Endometrial microvascular endothelial cells (primary cell): ENCODE data around the gene IFT57. TPM values are rescaled to one million over a fixed set of nuclear protein-coding genes. Genes with fewer than 3 reads are reported as not detected.

ENCODE experiments used
- in situ Hi-C: cut with HindIII; loops from 2 replicates; pipeline ENCODE4 v1.10.0; 2017; ENCODE audit warnings: low sequenced_read_pairs, low pct_unique_long_range_greater_than_20kb; ENCODE audit errors: inconsistent ontology term
- total RNA-seq: library from RNA; depleted of rRNA; stranded (reverse); fragments of >200 nt; gene quantifications from one replicate; pipeline ENCODE4 v1.2.3, GENCODE V29; 2015; ENCODE audit errors: inconsistent ontology term

The IFT57 gene
- total RNA-seq, 1 donor from 2014 or later: 19.3 TPM

DNA sequence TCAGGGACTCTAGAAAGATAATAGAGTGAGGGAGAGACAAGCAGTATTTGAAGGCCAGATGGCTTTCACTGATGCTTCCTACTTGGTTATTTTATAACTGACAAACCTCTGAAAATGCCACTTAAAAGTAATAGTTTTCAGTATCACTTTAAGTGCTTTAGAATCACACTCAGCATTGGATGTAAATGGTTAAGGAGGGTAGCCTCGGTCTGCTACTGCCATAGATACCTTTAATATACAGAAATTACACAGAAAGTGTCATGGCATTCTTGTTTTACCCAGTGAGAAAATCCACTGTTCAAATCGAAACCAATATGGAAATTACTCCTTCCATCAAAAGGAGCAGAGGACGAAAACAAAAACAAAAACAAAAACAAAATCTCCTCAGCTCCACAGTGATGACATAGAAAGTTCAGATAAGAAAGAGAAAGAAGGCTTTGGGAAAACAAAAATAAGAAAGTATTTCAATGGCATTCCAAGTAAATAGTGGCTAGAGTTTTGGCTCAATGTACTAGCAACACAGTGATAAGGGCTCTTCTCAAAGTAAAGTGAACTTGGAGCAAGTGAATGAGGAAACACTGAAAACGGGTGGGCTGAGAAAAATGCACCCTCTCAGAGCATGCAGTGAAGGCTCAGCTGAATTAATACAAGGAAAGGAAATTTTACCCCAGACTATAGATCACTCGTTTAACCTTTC is 88.2 kb downstream of the IFT57 start:
- in situ Hi-C loops: no loop called here

DNA sequence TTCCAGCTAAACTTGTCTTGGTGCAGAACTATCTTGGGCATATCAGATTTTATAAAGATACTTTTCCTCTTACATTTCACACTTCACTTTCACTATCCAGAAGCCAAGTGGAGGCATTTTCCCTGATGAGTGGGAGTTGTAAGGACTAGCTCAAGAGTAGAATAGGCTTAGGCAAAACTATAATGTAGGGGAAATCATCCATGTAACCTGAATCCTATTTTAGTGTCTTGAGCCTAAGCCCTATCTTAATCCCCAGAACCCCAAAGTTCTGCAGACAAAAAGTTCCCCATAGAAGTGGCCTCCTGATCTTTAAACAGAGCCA is 89.2 kb downstream of the IFT57 start:
- in situ Hi-C loops: no loop called here

DNA sequence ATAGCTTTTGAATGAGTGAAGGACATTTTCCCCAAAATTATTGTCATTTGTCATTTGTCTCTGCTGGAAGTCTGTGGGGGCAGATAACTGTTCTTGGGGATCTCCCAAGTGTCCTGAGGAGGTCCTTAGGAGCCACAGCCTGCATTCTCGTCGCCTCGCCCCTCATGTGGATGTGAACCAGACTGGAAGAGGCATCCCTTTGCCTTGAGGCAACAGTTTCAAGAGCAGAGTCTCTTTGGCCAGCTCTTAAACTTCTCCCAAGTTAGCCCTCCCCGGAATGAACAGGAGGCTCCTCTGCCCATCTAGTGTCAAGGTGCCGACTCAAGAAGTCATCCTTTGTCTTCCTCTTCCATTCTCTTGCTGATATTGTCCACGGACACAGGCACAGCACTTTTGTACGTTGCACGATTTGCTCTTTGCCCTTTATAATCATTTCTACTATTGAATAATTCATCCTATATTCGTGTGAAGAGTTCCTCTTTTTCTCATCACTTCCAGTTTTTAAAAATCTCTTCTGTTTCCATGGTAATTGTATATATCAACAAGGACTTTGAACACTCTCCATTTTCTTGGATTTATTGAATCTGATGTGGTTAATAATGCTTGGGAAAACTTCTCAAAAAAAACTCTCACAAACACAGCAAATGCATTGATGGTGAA is 90.6 kb downstream of the IFT57 start:
- in situ Hi-C loops: no loop called here

DNA sequence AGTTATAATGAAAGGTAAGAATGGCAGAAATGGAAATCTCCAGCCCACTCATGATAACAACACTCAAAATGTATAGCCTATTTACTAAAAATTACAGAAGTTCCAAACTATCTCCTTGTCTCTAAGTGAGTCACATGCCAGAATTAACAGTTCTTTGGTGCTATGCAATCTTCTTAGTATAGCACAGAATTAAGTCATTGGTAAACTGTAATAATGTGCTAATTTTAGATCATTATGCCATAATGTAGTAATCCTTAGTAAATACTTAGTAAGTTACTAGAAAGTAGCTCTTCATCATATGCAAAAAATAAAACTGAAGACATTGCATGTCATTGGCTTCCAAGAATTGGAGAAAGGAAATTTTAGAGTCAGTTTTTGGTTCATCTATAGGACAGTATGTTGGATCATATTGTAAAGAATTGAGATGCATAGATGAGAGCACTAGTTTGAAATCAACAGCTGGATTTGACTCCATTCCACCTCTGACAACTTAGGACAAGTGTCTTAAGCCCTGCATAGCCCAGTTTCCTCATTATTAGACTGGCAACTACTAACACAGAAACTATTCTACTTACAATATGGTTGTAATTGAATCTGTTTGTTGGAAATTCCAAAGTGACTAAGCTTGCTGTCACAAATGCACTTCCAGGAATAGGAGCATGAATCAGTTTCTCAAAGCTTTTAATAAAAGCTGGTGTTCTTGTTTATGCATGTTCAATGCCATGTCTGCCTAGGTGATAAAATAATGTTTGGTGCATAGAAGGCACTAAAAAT is 91.3 kb downstream of the IFT57 start:
- in situ Hi-C loops: no loop called here

DNA sequence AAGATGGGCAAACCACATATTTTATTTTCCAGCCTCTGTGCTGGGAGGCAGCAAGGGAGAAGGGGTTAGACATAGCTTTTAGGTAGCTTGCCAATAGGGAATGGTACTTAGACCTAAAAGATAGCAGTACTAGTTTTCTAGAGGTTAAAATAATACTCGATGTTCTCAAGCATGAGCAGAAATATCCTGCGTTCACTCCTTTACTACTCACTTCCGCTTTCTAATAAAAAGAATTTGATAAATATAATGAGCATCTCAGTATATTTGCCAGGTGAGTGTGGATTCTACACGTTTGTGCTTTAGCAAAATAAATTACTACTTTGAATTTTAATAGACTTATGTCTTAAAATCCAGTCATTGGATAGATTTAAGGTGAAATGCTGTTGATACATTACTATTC is 92.0 kb downstream of the IFT57 start:
- in situ Hi-C loops: no loop called here

DNA sequence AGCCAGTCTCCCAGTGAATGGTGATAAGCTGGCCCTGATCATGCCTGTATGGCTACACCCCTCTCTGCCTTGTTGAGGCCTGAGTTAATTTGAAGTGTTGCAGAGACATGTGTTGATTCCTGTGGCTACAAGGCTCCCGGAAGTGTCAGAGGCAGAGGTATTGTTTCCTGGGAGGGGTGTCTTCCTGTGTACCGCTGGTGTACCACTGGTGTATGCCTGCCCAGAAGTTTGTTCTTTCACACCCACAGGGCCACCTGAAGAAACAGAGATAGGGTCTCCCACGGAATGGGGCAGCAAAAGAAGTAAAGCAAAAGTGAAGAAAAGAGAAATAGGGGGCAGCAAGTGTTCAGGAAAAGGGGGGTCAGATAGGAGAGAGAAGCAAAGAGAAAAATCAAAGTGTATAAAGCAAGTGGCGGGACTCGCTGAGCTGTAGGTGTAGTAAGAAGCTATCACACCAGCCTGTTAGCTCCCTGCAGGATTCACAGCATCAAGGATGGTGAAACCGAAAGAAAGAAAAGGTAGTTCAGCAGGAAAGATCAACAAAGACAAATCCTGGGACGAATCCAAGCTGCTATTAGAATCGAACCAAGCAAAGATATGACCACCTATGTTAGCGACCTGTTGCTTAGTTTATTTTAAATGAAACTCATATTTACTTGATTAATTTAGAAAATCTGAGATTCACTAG is 94.8 kb downstream of the IFT57 start:
- in situ Hi-C loops: no loop called here

DNA sequence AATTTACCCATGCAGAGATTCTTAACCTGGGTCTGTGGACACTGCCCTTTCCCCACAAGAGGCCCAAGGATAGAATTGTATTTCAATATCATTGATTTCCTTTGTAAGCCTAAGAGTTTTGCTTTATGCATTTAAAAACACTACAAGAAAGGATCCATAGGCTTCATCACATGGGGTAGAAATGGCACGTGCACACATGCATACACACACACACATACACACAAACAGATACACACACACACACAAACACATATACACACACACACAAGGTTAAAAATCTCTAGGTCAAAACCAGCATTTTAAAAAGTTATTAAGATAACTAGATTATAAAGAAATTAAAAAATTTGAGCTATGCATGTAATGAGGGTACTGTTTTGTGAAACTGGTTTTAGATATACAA is 95.9 kb downstream of the IFT57 start:
- in situ Hi-C loops: no loop called here

DNA sequence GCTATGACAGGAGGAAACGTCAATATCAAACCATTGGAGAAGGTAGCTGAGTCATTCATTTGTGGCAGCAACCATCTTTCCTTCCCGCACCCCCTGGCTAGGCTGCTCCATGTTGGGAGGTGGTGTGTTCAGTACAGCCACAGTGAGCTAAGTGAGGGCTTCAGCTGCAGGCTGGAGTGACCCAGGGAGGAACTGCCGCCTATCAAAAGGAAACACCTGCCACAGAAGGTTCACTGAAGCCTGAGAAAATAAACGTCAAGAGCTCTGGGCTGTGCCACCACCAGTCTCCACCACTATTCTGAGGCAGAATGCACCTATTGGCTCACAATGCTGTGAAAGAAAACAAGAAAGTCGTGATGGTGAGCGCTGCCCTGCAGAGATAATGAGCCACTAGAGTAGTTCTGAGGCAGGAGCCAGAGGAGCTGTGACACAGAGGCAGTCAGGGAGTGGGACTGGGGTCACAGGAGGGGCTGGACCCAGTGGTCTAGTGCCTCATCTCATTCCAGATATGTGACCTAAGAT is 96.6 kb downstream of the IFT57 start:
- in situ Hi-C loops: no loop called here

DNA sequence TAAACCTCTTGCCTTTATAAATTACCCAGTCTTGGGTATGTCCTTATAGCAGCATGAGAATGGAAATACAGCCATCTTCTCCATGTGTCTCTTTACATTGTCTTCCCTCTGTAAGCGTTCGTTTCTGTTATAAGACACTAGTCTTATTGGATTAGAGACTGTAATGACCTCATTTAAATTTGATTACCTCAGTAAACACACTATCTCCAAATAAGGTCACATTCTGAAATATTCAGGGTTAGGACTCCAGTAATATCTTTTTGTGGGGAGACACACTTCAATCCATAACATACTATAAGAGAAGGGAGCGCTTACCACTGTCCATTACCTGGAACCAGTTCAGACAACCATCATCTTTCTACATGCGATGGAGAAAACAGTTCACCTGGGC is 97.1 kb downstream of the IFT57 start:
- in situ Hi-C loops: no loop called here

DNA sequence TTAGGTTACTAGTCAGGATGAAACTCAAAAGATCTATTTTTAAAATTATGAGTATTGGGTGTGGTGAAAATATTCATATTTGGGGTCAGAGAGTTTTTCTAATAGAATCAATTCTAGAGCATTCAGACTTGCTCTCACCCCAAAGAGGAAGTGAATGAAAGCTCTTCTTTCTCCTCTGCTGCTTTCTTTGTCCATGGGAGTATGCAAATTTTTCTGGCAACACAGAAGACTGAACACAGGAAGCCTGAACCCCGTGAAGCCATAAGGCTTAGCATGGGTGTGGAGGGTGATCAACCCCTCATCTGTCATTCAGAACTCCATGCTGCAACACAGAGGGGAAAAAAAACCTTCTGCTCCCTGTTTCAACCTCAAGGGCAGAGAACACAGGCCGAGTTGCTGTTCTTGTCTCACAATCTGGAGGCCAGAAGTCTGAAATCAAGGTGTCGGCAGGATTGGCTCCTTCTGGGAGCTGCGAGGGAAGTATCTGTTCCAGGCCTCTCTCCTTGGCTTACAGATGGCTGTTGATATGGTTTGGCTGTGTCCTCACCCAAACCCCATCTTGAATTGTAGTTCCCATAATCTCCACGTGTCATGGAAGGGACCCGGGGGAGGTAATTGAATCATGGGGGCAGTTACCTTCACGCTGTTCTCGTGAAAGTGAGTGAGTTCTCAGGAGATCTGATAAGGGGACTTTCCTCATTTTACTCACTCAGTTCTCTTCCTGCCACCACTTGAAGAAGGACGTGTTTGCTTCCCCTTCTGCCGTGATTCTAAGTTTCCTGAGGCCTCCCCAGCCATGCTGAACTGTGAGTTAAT is 97.7 kb downstream of the IFT57 start:
- in situ Hi-C loops: no loop called here

DNA sequence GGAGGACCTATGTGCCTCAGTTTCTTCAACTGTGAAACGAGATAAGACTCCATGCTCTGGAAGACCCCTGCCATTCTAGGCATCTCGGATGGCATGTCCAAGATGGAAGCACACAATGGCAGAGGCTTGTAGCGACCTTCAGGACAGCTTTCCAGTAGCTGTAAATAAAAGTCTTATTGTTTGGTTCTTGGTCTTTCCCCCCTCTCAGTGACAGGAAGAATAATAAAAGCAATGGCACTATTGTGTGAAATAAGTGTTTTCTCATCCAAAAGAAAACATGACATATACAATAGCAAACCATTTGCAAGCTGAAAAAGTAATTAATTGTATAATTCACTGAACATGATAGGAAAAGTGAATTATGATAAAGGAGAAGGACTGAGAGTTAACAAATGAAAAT is 98.9 kb downstream of the IFT57 start:
- in situ Hi-C loops: no loop called here

DNA sequence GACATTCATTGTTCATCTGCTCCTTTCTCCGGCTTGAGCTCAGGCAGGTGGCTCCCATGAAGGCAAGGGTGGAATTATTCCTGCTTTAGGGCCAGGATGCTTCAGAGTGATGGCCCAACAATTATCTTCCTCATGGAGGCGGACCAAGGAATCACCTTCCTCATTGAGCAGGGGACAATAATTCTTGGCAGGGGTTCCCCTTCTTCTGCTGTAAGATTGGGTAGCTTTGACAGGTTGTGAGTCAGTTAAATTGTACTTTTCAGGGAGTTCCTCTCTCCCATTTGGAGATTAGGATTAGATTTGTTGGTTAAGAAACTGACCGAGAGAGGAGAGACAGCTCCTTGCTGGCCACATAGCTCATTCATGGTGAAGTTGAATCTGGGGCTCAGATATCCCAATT is 99.9 kb downstream of the IFT57 start:
- in situ Hi-C loops: no loop called here

DNA sequence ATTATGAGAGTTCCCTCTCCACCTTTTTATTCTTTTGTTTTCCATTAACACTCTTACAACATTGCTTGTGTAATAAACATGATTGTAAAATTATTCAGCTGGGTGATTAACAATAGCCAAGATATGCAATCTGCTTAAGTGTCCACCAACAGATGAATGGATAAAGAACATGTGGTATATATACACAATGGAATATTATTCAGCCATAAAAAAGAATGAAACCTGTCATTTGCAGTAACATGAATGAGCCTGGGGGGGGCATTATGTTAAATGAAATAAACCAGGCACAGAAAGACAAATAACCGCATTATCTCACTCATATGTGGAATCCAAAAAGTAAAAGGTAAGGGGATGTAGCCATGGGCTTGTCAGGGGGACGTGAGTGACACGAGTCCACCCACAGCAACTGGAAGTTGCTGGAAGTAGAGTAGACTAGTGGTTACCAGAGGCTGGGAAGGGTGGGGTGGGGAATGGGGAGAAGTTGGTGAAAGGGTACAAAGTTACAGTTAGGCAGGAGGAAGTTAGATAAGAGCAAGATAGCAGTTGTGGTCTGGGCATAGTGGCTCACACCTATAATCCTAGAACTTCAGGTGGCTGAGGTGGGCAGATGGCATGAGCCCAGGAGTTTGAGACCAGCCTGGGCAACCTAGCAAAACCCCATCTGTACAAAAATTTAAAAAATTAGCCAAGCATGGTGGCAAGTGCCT is 102.7 kb downstream of the IFT57 start:
- in situ Hi-C loops: no loop called here

DNA sequence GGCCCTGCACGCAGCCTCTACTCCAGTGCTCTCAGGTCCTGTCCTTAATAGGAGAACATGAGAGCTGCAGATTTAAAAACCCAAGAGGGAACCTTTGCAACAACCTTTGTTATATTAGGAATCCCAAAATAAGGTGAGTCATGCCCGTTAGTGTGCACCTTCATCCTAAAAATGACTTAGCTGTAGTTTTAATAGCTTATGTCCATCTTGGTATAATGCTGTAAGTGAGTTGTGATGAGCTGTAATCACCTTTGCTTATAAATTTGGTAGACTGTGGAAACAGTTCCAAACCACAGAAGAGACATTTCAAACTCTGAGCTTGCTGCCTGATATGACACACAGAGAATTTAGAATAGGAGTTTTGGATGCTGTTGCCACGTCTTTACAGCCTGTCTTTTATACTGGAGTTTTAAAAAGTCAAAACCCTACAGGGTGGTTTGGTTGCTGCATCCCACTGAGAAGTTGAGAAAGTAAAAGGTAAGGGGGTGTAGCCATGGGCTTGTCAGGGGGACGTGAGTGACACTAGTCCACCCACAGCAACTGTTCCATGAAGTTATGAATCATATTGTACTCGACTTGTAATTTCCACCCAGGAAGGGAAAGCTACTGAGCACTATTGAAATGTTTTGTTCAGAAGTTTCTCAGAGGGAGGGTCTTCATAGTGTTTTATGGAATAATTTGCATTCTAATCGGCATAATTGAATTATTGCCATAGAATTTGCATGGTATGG is 104.0 kb downstream of the IFT57 start:
- in situ Hi-C loops: no loop called here

DNA sequence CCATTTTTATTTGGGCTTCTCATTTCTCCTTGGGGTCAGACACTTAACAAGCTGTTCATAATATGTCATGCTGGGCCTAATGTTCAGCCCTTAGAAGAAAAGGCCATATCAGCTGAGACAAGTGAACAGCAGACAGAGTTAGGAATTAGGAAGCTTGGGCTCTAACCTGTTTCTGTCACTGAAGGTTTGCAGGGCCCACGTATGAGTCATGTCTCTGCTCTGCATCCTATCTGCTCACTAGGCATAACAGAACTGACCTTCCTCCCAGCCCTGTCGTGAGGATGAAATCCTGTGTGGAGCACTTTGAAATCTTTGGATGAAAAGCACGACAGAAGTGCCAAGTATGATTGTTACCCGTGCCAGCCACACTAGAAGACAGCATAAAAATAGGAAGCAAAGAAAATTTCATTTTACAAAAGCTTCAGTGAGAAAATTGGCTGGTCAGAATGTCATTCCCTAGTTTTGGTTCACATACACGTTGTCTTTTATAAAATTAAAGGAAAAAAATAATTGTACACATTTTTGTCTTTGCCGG is 104.9 kb downstream of the IFT57 start:
- in situ Hi-C loops: no loop called here

DNA sequence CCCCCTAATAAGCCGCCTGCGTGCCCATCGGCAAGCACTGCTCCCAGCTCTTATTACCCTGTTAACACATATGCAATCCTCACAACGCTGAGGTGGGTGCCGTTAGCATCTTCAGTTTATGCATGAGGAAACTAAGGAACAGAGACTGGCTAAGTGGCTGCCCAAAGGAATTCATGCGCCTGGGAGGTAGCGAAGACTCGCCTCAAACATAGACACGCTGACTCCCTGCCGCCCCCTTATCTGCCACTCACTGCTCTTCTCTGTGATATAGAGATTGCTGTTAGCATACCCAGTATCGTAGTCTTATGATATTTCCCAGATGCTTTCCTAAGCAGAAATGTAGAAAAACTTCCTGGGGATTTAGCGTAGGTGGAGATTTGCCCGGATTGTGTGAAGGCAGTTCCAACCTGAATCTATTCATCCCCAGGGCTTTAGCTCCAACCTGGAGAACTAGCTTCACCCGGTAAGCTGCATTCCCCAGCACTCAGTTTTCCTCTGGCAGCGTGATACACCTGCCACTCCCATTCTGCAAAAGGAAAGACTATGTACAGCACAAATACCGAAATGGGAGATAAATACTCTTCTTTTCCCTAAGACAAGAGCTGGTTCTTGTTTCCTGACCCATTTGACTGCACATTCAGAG is 107.7 kb downstream of the IFT57 start:
- in situ Hi-C loops: no loop called here

DNA sequence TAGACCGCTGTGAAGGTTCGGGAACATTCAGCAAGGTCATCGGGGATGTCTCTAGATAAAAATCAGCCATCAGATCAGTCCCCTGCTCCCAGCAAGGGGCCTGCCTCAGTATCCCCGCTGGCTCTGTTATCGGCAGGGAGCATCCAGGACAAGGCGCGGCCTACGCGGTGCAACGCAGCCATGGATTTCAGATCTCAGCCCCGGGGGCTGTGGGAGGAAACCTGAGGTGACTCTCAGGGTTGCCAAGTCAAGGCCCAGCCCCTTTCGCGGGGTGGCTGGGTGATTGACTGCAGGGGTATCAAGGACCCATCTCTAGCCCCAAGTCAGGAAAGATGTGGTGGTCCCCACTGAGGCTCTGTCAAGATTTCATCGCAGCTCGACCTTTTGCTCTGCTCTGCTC is 108.2 kb downstream of the IFT57 start:
- in situ Hi-C loops: no loop called here
